Liver (tissue), 9 donors: ENCODE data around the gene KCNJ3. TPM values are rescaled to one million over a fixed set of nuclear protein-coding genes. Genes with fewer than 3 reads are reported as not detected.

Experiments used
- DNase-seq: peaks from one replicate; pipeline ENCODE4 v3.0.0-alpha.2; 2017; ENCODE audit warnings: low spot score
- H3K27ac ChIP-seq, 2 donors: one replicate each; pipeline ENCODE4 v1.7.0; 2013; ENCODE audit warnings: inconsistent platforms in 2 of 2, low read length in 2 of 2, control low read depth in 1 of 2, low read depth in 1 of 2, mild to moderate bottlenecking in 1 of 2
- H3K27me3 ChIP-seq, 4 donors: one replicate each; pipeline versions ENCODE4 v1.6.1 to v1.7.0; 2013; ENCODE audit warnings: low read length in 3 of 4, inconsistent platforms in 1 of 4, mild to moderate bottlenecking in 1 of 4, moderate library complexity in 1 of 4; ENCODE audit not compliant: control insufficient read depth in 4 of 4, insufficient read depth in 4 of 4
- H3K36me3 ChIP-seq, 4 donors: one replicate each; pipeline versions ENCODE4 v1.6.1 to v1.7.0; 2013; ENCODE audit warnings: low read length in 3 of 4, mild to moderate bottlenecking in 3 of 4, low read depth in 1 of 4, moderate library complexity in 1 of 4; ENCODE audit not compliant: control insufficient read depth in 4 of 4, insufficient read depth in 3 of 4
- H3K4me1 ChIP-seq, 4 donors: one replicate each; pipeline versions ENCODE4 v1.6.1 to v1.7.0; 2013; ENCODE audit warnings: low read length in 3 of 4, mild to moderate bottlenecking in 3 of 4, moderate library complexity in 1 of 4; ENCODE audit not compliant: control insufficient read depth in 4 of 4, insufficient read depth in 4 of 4
- H3K4me3 ChIP-seq, 3 donors: one replicate each; pipeline versions ENCODE4 v1.6.1 to v1.7.0; 2013; ENCODE audit warnings: low read length in 3 of 3, control low read depth in 1 of 3, low read depth in 1 of 3, mild to moderate bottlenecking in 1 of 3
- H3K9ac ChIP-seq, 2 donors: one replicate each; pipeline ENCODE4 v1.7.0; 2013; ENCODE audit warnings: low read length in 2 of 2, mild to moderate bottlenecking in 2 of 2, moderate library complexity in 2 of 2, control low read depth in 1 of 2, low read depth in 1 of 2
- H3K9me3 ChIP-seq, 4 donors: one replicate each; pipeline versions ENCODE4 v1.6.1 to v1.7.0; 2013; ENCODE audit warnings: low read length in 3 of 4; ENCODE audit not compliant: control insufficient read depth in 4 of 4
- ATF3 ChIP-seq: IDR thresholded peaks from 2 replicates; pipeline ENCODE4 v1.6.1; 2016; ENCODE audit warnings: antibody characterized with exemption
- CTCF ChIP-seq: fragments of 150-350 bp; IDR thresholded peaks from 2 replicates; pipeline ENCODE4 v1.5.1; 2017; ENCODE audit warnings: improper control_type of control experiment, low read depth, low read length; ENCODE audit not compliant: missing input control
- EGR1 ChIP-seq, 2 donors: IDR thresholded peaks; 2 replicates each; pipeline ENCODE4 v1.6.1; 2016 to 2018; ENCODE audit warnings: antibody characterized with exemption in 2 of 2, low read depth in 2 of 2
- FOXA1 ChIP-seq: IDR thresholded peaks from 2 replicates; pipeline ENCODE4 v1.6.1; 2016; ENCODE audit warnings: antibody characterized with exemption
- FOXA2 ChIP-seq: IDR thresholded peaks from 2 replicates; pipeline ENCODE4 v1.6.1; 2016; ENCODE audit warnings: antibody characterized with exemption
- GABPA ChIP-seq, 2 donors: IDR thresholded peaks in 1 of 2; conservative IDR thresholded peaks in 1 of 2; 2 replicates each; pipeline ENCODE4 v1.6.1; 2016; ENCODE audit warnings: antibody characterized with exemption in 2 of 2, mild to moderate bottlenecking in 1 of 2, moderate library complexity in 1 of 2
- HNF4A ChIP-seq, 2 donors: conservative IDR thresholded peaks; 2 replicates each; pipeline ENCODE4 v1.6.1; 2016; ENCODE audit warnings: antibody characterized with exemption in 2 of 2, mild to moderate bottlenecking in 2 of 2
- HNF4G ChIP-seq: IDR thresholded peaks from 2 replicates; pipeline ENCODE4 v1.6.1; 2016; ENCODE audit warnings: antibody characterized with exemption
- JUND ChIP-seq, 2 donors: IDR thresholded peaks; 2 replicates each; pipeline ENCODE4 v1.6.1; 2016; ENCODE audit warnings: antibody characterized with exemption in 2 of 2
- MAX ChIP-seq: IDR thresholded peaks from 2 replicates; pipeline ENCODE4 v1.6.1; 2016; ENCODE audit warnings: antibody characterized with exemption
- NR2F2 ChIP-seq: IDR thresholded peaks from 2 replicates; pipeline ENCODE4 v1.6.1; 2016; ENCODE audit warnings: antibody characterized with exemption
- RAD21 ChIP-seq, 2 donors: IDR thresholded peaks; 2 replicates each; pipeline ENCODE4 v1.6.1; 2016; ENCODE audit warnings: antibody characterized with exemption in 2 of 2, mild to moderate bottlenecking in 2 of 2
- REST ChIP-seq: IDR thresholded peaks from 2 replicates; pipeline ENCODE4 v1.6.1; 2016; ENCODE audit warnings: antibody characterized with exemption, mild to moderate bottlenecking
- RXRA ChIP-seq, 2 donors: IDR thresholded peaks; 2 replicates each; pipeline ENCODE4 v1.6.1; 2017 to 2018; ENCODE audit warnings: antibody characterized with exemption in 2 of 2, mild to moderate bottlenecking in 1 of 2
- SP1 ChIP-seq: IDR thresholded peaks from 2 replicates; pipeline ENCODE4 v1.6.1; 2018; ENCODE audit warnings: antibody characterized with exemption, mild to moderate bottlenecking
- TAF1 ChIP-seq: conservative IDR thresholded peaks from 2 replicates; pipeline ENCODE4 v1.6.1; 2016; ENCODE audit warnings: antibody characterized with exemption, mild to moderate bottlenecking
- YY1 ChIP-seq: IDR thresholded peaks from 2 replicates; pipeline ENCODE4 v1.6.1; 2016; ENCODE audit warnings: antibody characterized with exemption, mild to moderate bottlenecking
- ZBTB33 ChIP-seq: IDR thresholded peaks from 2 replicates; pipeline ENCODE4 v1.6.1; 2016; ENCODE audit warnings: antibody characterized with exemption
- WGBS: extraction: QIAGEN DNeasy Blood & Tissue Kit; methylation state at CpG from one replicate; pipeline ENCODE4 v1.1.7; 2013; 5-methylcytosine and 5-hydroxymethylcytosine counted together
- polyA plus RNA-seq, 2 donors: library from polyadenylated mRNA; stranded (reverse) in 1 of 2; unstranded in 1 of 2; fragments of 200-250 nt in 1 of 2; fragments of >200 nt in 1 of 2; fragmentation: Nextera tagmentation in 1 of 2; extraction: Ambion mirVana in 1 of 2; gene quantifications; one replicate each; pipeline versions ENCODE4 v1.2.1 to v1.2.3, GENCODE V29; 2013 to 2015
- total RNA-seq, 2 donors: library from RNA; depleted of rRNA; stranded (reverse); fragments of >200 nt; gene quantifications; one replicate each; pipeline ENCODE4 v1.2.3, GENCODE V29; 2014
- donor health status: healthy.
- donor health status: healthy.
- donor health status: healthy.
- donor health status: healthy.
- donor health status: healthy.

The KCNJ3 gene
- total and polyA plus RNA-seq, 4 donors = 0.23 to 1.3 (median 0.43) TPM

- Histone ChIP-seq H3K4me1 (no peaks in the 10 kb centered on the region), H3K27me3 (no peaks in the 10 kb centered on the region), H3K9ac (no peak overlapping the region), H3K36me3 (no peaks in the 10 kb centered on the region), H3K9me3 (peaks cover 0 to 11% (median under 1%) of the 10 kb centered on the region in 4 donors), H3K4me3 (no peak overlapping the region), H3K27ac (no peak overlapping the region)
- DNase-seq = no peak
- no peak for TF ChIP-seq CTCF
- TF ChIP-seq YY1 = no peak
- no peak for TF ChIP-seq MAX
- no peak for TF ChIP-seq FOXA2
- no peak for TF ChIP-seq ZBTB33
- TF ChIP-seq SP1 = no peak
- no peak for TF ChIP-seq HNF4A (conservative IDR thresholded peaks at IDR 0.05)
- TF ChIP-seq GABPA (IDR thresholded peaks at IDR 0.05 in 1 of 2, conservative IDR thresholded peaks at IDR 0.05 in 1 of 2) = no peak
- no peak for TF ChIP-seq RAD21 (IDR thresholded peaks at IDR 0.05)
- no peak for TF ChIP-seq EGR1 (IDR thresholded peaks at IDR 0.05; ENCODE audit: low read depth in 2 of 2)
- WGBS = 95% methylated on average over 5 of the region's 5 CpGs
Observed at GRCh38 chr2:154886316-154886715, 187.8 kb downstream of the KCNJ3 start.

- WGBS = 73% methylated on average over 1 of the region's 1 CpG
- Histone ChIP-seq H3K4me1 (peaks cover 0 to 5% (median under 1%) of the 10 kb centered on the region in 4 donors), H3K4me3 (no peak overlapping the region)
Observed at GRCh38 chr2:154898269-154898668, 199.8 kb downstream of the KCNJ3 start.

More at GRCh38 chr2:154898269-154898668, 199.8 kb downstream of the KCNJ3 start:
- no peaks in the 10 kb centered on the region for H3K9me3 ChIP-seq
- no peak overlapping the region for H3K9ac ChIP-seq
- no peaks in the 10 kb centered on the region for H3K36me3 ChIP-seq
- no peak for TF ChIP-seq HNF4G
- no peak for TF ChIP-seq NR2F2
- no peak for TF ChIP-seq EGR1 (IDR thresholded peaks at IDR 0.05; ENCODE audit: low read depth in 2 of 2)
- TF ChIP-seq JUND (IDR thresholded peaks at IDR 0.05) = no peak
- no peak for TF ChIP-seq ZBTB33
- no peak for TF ChIP-seq YY1
- TF ChIP-seq FOXA1 = no peak
- no peak for TF ChIP-seq CTCF
- TF ChIP-seq SP1 = no peak
- TF ChIP-seq ATF3 = no peak
- no peak for TF ChIP-seq TAF1
- no peak for TF ChIP-seq MAX
- TF ChIP-seq FOXA2 = no peak
- TF ChIP-seq GABPA (IDR thresholded peaks at IDR 0.05 in 1 of 2, conservative IDR thresholded peaks at IDR 0.05 in 1 of 2) = no peak
- no peak for TF ChIP-seq RXRA (IDR thresholded peaks at IDR 0.05)
- TF ChIP-seq REST = no peak
- no peak for TF ChIP-seq RAD21 (IDR thresholded peaks at IDR 0.05)
- TF ChIP-seq HNF4A (conservative IDR thresholded peaks at IDR 0.05) = no peak
- H3K27ac ChIP-seq = no peak overlapping the region
- H3K27me3 ChIP-seq = no peaks in the 10 kb centered on the region
- DNase-seq = no peak
